SK-N-MC (cell line): ENCODE results near the gene GSE1.

Experiments
- EZH2 ChIP-seq: fragments of 200-600 bp; sonication (generic); IDR thresholded peaks from one replicate; pipeline ENCODE4 v1.6.1; 2017; ENCODE audit warnings: antibody characterized with exemption
- FOXP2 ChIP-seq: optimal IDR thresholded peaks from 2 replicates; pipeline ENCODE3; 2011; ENCODE audit warnings: mild to moderate bottlenecking, moderate library complexity; ENCODE audit not compliant: insufficient read depth; ENCODE audit errors: extremely low read length, control extremely low read depth
- POLR2AphosphoS5 ChIP-seq: IDR thresholded peaks from 2 replicates; pipeline ENCODE4 v1.6.1; 2012; ENCODE audit warnings: mild to moderate bottlenecking, low read depth, low read length, borderline replicate concordance

DNA sequence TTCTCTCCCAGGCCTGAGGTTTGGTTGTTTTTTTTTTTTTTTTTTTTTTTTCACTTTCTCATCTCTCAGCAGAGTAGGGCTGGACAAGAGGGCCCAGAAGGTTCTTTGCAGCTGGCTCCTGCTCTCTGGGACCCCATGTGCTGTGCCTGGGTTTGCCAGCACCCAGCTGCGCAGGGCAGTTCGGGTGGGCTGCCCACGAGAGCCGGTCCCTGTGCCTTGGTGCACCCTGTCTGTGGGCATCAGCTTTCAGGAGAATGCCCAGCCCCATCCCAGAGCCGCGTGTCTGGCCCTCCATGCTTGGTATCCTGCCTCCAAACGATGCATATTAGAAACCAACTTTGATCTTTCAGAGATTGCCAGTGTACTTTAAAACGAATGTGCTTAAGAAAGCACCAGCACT is 15.0 kb upstream of the GSE1 start:
- TF ChIP-seq POLR2AphosphoS5 (no peak), EZH2 (no peak), FOXP2 (no peak)
